NCI-H146 treated with DMSO at 0.1 percent for 48 hours (cell line): ENCODE data around the gene PRRT4.

Source experiments
- DNase-seq: peaks from one replicate; lab custom pipeline; 2025; ENCODE audit not compliant: unreplicated experiment; lab: John Stamatoyannopoulos, UW

The PRRT4 gene

GRCh38 chr7:128361411-128362379 is at the start of gene PRRT4:
Gene PRRT4, minus strand, starts transcription at chr7:128361690.
- peak; percentile 24 for DNase-seq

- no peak for DNase-seq
Observed at GRCh38 chr7:128410451-128410753, 48.9 kb upstream of the PRRT4 start.

GRCh38 chr7:128409596-128410450 is 48.3 kb upstream of the PRRT4 start, which contains the start of gene IMPDH1:
Gene IMPDH1, minus strand, starts transcription at chr7:128409982. Its CDS starts 81 bp downstream, at chr7:128409901.
- DNase-seq: peak; percentile 44

- DNase-seq: no peak
Observed at GRCh38 chr7:128408709-128409595, 47.5 kb upstream of the PRRT4 start.

- DNase-seq: no peak
Observed at GRCh38 chr7:128407751-128408708, 46.5 kb upstream of the PRRT4 start.

GRCh38 chr7:128407233-128407589 is 45.7 kb upstream of the PRRT4 start:
- DNase-seq: no peak

GRCh38 chr7:128406314-128407232 is 45.1 kb upstream of the PRRT4 start:
- no peak for DNase-seq

GRCh38 chr7:128405471-128406313 is 44.2 kb upstream of the PRRT4 start:
- no peak for DNase-seq

- DNase-seq: no peak
Observed at GRCh38 chr7:128404886-128405470, 43.5 kb upstream of the PRRT4 start.

GRCh38 chr7:128404143-128404681 is 42.7 kb upstream of the PRRT4 start:
- DNase-seq: no peak

- no peak for DNase-seq
Observed at GRCh38 chr7:128403676-128404075, 42.2 kb upstream of the PRRT4 start.

- no peak for DNase-seq
Observed at GRCh38 chr7:128402356-128402755, 40.9 kb upstream of the PRRT4 start.

GRCh38 chr7:128400566-128400965 is 39.1 kb upstream of the PRRT4 start:
- no peak for DNase-seq

- no peak for DNase-seq
Observed at GRCh38 chr7:128399991-128400390, 38.5 kb upstream of the PRRT4 start.

- no peak for DNase-seq
Observed at GRCh38 chr7:128398841-128399135, 37.3 kb upstream of the PRRT4 start.

GRCh38 chr7:128398016-128398840 is 36.7 kb upstream of the PRRT4 start:
- no peak for DNase-seq

- no peak for DNase-seq
Observed at GRCh38 chr7:128396357-128396756, 34.9 kb upstream of the PRRT4 start.
